Neuronal stem cell (in vitro differentiated cells): ENCODE measurements around the gene GABBR2.

Experiments
- DNase-seq: peaks from one replicate; pipeline ENCODE4 v3.0.0-alpha.2; 2013; ENCODE audit warnings: low spot score
- H2AFZ ChIP-seq: one replicate; pipeline ENCODE4 v1.6.1; 2013; ENCODE audit warnings: mild to moderate bottlenecking, low read length, inconsistent platforms
- H2AK5ac ChIP-seq: 2 replicates; pipeline ENCODE4 v1.6.1; 2013; ENCODE audit warnings: low read depth, mild to moderate bottlenecking, inconsistent platforms, low read length, moderate library complexity, mixed read lengths
- H2BK120ac ChIP-seq: 2 replicates; pipeline ENCODE4 v1.6.1; 2013; ENCODE audit warnings: low read depth, mild to moderate bottlenecking, inconsistent platforms, low read length, moderate library complexity, mixed read lengths
- H2BK12ac ChIP-seq: one replicate; pipeline ENCODE4 v1.6.1; 2013; ENCODE audit warnings: low read length, inconsistent platforms
- H2BK15ac ChIP-seq: 2 replicates; pipeline ENCODE4 v1.6.1; 2013; ENCODE audit warnings: mild to moderate bottlenecking, low read length, inconsistent platforms, mixed read lengths
- H2BK5ac ChIP-seq: one replicate; pipeline ENCODE4 v1.6.1; 2013; ENCODE audit warnings: inconsistent platforms, mild to moderate bottlenecking, low read length, moderate library complexity
- H3K14ac ChIP-seq: one replicate; pipeline ENCODE4 v1.6.1; 2013; ENCODE audit warnings: low read length, inconsistent platforms
- H3K18ac ChIP-seq: 2 replicates; pipeline ENCODE4 v1.6.1; 2013; ENCODE audit warnings: low read length, inconsistent platforms
- H3K23ac ChIP-seq: 2 replicates; pipeline ENCODE4 v1.6.1; 2013; ENCODE audit warnings: low read depth, mild to moderate bottlenecking, mixed read lengths, low read length, inconsistent platforms; ENCODE audit not compliant: poor library complexity
- H3K27ac ChIP-seq: replicated peaks from 3 replicates; pipeline ENCODE4 v1.5.1; 2013; ENCODE audit warnings: low read length, inconsistent platforms
- H3K27me3 ChIP-seq, 3 experiments: 2 replicates each; pipeline ENCODE4 v1.6.1; 2013; ENCODE audit warnings: low read length in 3 of 3, mild to moderate bottlenecking in 2 of 3, inconsistent platforms in 1 of 3, low read depth in 1 of 3, mixed read lengths in 1 of 3, moderate library complexity in 1 of 3; ENCODE audit not compliant: control insufficient read depth in 3 of 3, insufficient read depth in 3 of 3
- H3K36me3 ChIP-seq, 2 donors: replicated peaks in 1 of 2; 2 replicates each; pipeline ENCODE4 v1.6.1; 2013; ENCODE audit warnings: low read length in 2 of 2; ENCODE audit not compliant: control insufficient read depth in 2 of 2, insufficient read depth in 2 of 2
- H3K4ac ChIP-seq: 2 replicates; pipeline ENCODE4 v1.6.1; 2013; ENCODE audit warnings: inconsistent platforms, mild to moderate bottlenecking, low read length, moderate library complexity
- H3K4me1 ChIP-seq, 2 donors: 1 replicate in 1 of 2; 2 replicates in 1 of 2; pipeline ENCODE4 v1.6.1; 2013; ENCODE audit warnings: low read length in 2 of 2, low read depth in 1 of 2; ENCODE audit not compliant: control insufficient read depth in 2 of 2, insufficient read depth in 1 of 2
- H3K4me2 ChIP-seq: one replicate; pipeline ENCODE4 v1.6.1; 2013; ENCODE audit warnings: mild to moderate bottlenecking, low read length, inconsistent platforms; ENCODE audit not compliant: insufficient read depth, poor library complexity, severe bottlenecking
- H3K4me3 ChIP-seq, 2 donors: 2 replicates each; pipeline ENCODE4 v1.5.1; 2013; ENCODE audit warnings: low read length in 2 of 2, mild to moderate bottlenecking in 2 of 2, inconsistent platforms in 1 of 2, moderate library complexity in 1 of 2
- H3K79me1 ChIP-seq: one replicate; pipeline ENCODE4 v1.6.1; 2013; ENCODE audit warnings: low read depth, mild to moderate bottlenecking, inconsistent platforms, low read length, moderate library complexity
- H3K9ac ChIP-seq: one replicate; pipeline ENCODE4 v1.6.1; 2013; ENCODE audit warnings: mild to moderate bottlenecking, low read depth, low read length, inconsistent platforms; ENCODE audit not compliant: poor library complexity
- H3K9me3 ChIP-seq, 2 donors: replicated peaks in 1 of 2; 2 replicates each; pipeline versions ENCODE3 to v1.6.1; 2013; ENCODE audit warnings: low read length in 2 of 2, mild to moderate bottlenecking in 2 of 2, inconsistent platforms in 1 of 2, low read depth in 1 of 2, mixed read lengths in 1 of 2, moderate library complexity in 1 of 2; ENCODE audit not compliant: control insufficient read depth in 2 of 2, insufficient read depth in 1 of 2
- H4K8ac ChIP-seq: one replicate; pipeline ENCODE4 v1.6.1; 2013; ENCODE audit warnings: low read depth, mild to moderate bottlenecking, inconsistent platforms, low read length, moderate library complexity
- H4K91ac ChIP-seq: one replicate; pipeline ENCODE4 v1.6.1; 2013; ENCODE audit warnings: low read length, low read depth, mild to moderate bottlenecking, inconsistent platforms; ENCODE audit not compliant: poor library complexity
- WGBS, 2 donors: extraction: QIAGEN DNeasy Blood & Tissue Kit; methylation state at CpG; one replicate each; pipeline ENCODE4 v1.1.7; 2013; ENCODE audit warnings: missing lambda C conversion rate in 2 of 2, mixed read lengths in 1 of 2; ENCODE audit not compliant: insufficient read length in 2 of 2, insufficient replicate concordance in 1 of 2; ENCODE audit errors: extremely low coverage in 2 of 2; 5-methylcytosine and 5-hydroxymethylcytosine counted together

The GABBR2 gene

DNA sequence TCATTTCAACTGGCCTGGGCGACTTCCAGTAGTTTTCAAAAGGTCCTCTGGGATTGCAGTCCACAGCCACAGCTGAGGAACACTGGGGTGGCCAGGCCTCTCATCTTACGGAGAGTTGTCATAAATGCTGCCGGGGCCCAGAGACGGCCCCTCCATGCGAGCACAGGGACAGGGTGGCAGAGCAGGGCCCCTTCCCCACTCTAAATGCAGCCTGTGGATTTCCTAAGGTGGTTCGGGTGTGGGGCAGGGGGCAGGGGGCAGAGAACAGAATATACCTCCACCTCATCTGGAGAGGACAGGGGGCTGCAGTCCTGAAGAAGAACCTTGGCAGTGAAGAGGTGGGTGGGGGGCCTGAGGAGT lies 339.7 kb downstream of the GABBR2 start:
- no peak overlapping the region for H2AFZ ChIP-seq
- H4K91ac ChIP-seq: no peak overlapping the region
- H3K27me3 ChIP-seq: no peaks in the 10 kb centered on the region
- H3K14ac ChIP-seq: no peak overlapping the region
- H3K4me2 ChIP-seq: no peak overlapping the region
- no peak for DNase-seq
- no peak overlapping the region for H3K9ac ChIP-seq
- H3K9me3 ChIP-seq: peaks cover 4 to 10% of the 10 kb centered on the region in 2 donors
- no peak overlapping the region for H4K8ac ChIP-seq
- no peak overlapping the region for H2BK120ac ChIP-seq
- H2AK5ac ChIP-seq: peak overlapping the region; percentile 8
- no peak overlapping the region for H2BK15ac ChIP-seq
- no peak overlapping the region for H3K27ac ChIP-seq
- H3K4me3 ChIP-seq: no peak overlapping the region
- H3K36me3 ChIP-seq: no peaks in the 10 kb centered on the region
- no peaks in the 10 kb centered on the region for H3K4me1 ChIP-seq
- no peak overlapping the region for H3K18ac ChIP-seq
- WGBS, 2 donors: no CpG with 5 or more reads among the region's 6 CpGs
- no peaks in the 10 kb centered on the region for H3K79me1 ChIP-seq
- no peak overlapping the region for H2BK5ac ChIP-seq
- no peak overlapping the region for H2BK12ac ChIP-seq
- H3K23ac ChIP-seq: no peak overlapping the region
- no peak overlapping the region for H3K4ac ChIP-seq

DNA sequence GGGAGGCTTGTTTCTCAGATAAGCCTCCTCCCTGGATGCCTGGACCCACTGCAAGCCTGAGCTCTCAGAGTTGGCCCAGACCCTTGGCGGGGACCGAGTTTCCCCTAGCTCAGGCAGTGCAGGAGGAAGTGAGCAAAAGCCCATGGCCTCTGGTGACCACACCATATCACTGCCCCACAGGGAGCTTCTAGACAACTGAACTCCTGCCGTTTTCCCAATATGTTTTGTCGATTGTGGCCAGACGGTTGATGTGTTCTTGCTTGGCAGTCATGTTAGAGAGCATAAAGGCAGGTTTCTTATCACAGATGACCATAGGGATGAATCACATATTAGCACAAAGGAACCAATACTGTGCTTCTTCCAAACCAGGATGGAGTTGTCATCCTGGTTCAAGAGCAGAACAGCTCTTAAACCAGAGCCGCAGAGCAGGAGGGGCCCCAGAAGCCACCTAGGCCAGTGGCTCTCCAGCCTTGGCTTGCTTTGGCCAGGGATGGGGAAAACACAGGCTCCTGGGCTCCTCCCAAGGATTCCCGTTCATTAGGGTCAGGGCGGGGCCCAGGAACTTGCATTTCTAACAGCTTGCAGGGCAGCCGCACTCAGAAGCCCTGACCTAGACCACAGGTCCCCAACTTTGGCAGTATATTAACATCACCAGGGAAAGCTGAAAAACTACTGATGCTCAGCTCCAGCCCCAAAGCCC lies 340.2 kb downstream of the GABBR2 start:
- no peak overlapping the region for H2BK12ac ChIP-seq
- no peaks in the 10 kb centered on the region for H3K27me3 ChIP-seq
- H3K23ac ChIP-seq: no peak overlapping the region
- no peaks in the 10 kb centered on the region for H3K79me1 ChIP-seq
- no peak overlapping the region for H4K91ac ChIP-seq
- no peak overlapping the region for H3K4me2 ChIP-seq
- no peak overlapping the region for H2BK15ac ChIP-seq
- H3K18ac ChIP-seq: no peak overlapping the region
- no peak overlapping the region for H3K4ac ChIP-seq
- no peaks in the 10 kb centered on the region for H3K4me1 ChIP-seq
- no peak overlapping the region for H3K4me3 ChIP-seq
- H4K8ac ChIP-seq: no peak overlapping the region
- H3K9ac ChIP-seq: no peak overlapping the region
- DNase-seq: no peak
- WGBS, 2 donors: no CpG with 5 or more reads among the region's 9 CpGs
- H2BK120ac ChIP-seq: no peak overlapping the region
- H3K27ac ChIP-seq: no peak overlapping the region
- no peak overlapping the region for H2BK5ac ChIP-seq
- H2AFZ ChIP-seq: no peak overlapping the region
- H3K14ac ChIP-seq: no peak overlapping the region
- no peaks in the 10 kb centered on the region for H3K36me3 ChIP-seq
- peaks cover 4 to 10% of the 10 kb centered on the region in 2 donors for H3K9me3 ChIP-seq
- H2AK5ac ChIP-seq: no peak overlapping the region

DNA sequence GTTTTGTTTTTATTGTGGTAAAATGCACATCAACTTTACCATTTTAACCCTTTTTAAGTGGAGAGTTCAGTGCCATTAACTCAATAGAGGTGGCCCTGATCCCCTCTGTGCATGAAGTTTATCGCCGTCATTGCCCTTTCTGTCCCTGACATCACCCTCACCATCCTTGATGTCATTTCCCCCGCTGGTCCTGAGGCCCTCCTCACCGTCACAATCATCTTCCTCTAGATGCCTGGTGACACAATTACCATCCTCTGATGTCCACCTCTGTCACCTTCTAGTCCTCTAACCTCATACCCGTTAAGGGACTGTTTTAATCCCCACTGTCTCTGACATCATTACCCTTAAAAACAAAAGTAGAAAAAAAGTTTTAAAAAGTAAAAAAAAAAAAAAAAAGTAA lies 340.8 kb downstream of the GABBR2 start:
- WGBS, 2 donors: no CpG with 5 or more reads among the region's 5 CpGs
- no peaks in the 10 kb centered on the region for H3K79me1 ChIP-seq
- no peaks in the 10 kb centered on the region for H3K36me3 ChIP-seq
- H3K18ac ChIP-seq: no peak overlapping the region
- no peak overlapping the region for H3K4me3 ChIP-seq
- H4K8ac ChIP-seq: no peak overlapping the region
- DNase-seq: no peak
- H2BK120ac ChIP-seq: no peak overlapping the region
- H2AK5ac ChIP-seq: no peak overlapping the region
- peaks cover 4 to 10% of the 10 kb centered on the region in 2 donors for H3K9me3 ChIP-seq
- no peak overlapping the region for H3K4me2 ChIP-seq
- H3K27me3 ChIP-seq: peaks cover 0 to 2% (median 0%) of the 10 kb centered on the region in 3 experiments
- no peak overlapping the region for H2BK5ac ChIP-seq
- no peak overlapping the region for H3K9ac ChIP-seq
- no peak overlapping the region for H4K91ac ChIP-seq
- H2BK15ac ChIP-seq: no peak overlapping the region
- no peak overlapping the region for H2BK12ac ChIP-seq
- no peaks in the 10 kb centered on the region for H3K4me1 ChIP-seq
- no peak overlapping the region for H3K23ac ChIP-seq
- H3K27ac ChIP-seq: no peak overlapping the region
- H2AFZ ChIP-seq: no peak overlapping the region
- H3K4ac ChIP-seq: no peak overlapping the region
- no peak overlapping the region for H3K14ac ChIP-seq

DNA sequence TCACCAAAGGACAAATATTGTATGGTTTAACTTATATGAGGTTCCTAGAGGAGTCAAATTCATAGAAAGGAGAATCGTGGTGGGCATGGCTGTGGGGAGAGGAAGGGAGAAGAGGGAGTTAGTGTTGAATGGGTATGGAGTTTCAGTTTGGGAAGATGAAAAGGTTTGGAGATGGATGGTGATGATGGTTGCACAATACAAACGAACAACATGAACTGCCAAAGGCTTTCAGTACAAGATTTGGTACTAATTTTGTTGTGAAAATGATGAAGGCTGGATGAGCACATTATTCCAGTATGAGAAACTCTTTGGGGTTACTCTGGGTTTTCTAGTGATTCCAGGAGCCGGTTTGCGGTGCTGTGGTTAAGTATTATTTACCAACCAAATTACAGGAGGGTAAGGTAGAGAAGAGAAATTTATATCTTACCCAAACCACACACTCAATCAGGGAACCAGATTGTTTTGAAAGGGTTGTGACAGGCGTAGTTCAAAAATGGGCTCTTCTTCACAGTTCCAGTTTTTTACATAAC lies 341.3 kb downstream of the GABBR2 start:
- H4K91ac ChIP-seq: no peak overlapping the region
- no peak overlapping the region for H2BK12ac ChIP-seq
- no peak overlapping the region for H2BK120ac ChIP-seq
- H3K27me3 ChIP-seq: peaks cover 0 to 4% (median 0%) of the 10 kb centered on the region in 3 experiments
- no peak overlapping the region for H2BK15ac ChIP-seq
- H3K4me3 ChIP-seq: no peak overlapping the region
- DNase-seq: no peak
- no peak overlapping the region for H2AK5ac ChIP-seq
- peaks cover 4 to 10% of the 10 kb centered on the region in 2 donors for H3K9me3 ChIP-seq
- no peak overlapping the region for H3K27ac ChIP-seq
- H2BK5ac ChIP-seq: no peak overlapping the region
- no peak overlapping the region for H2AFZ ChIP-seq
- no peak overlapping the region for H3K4me2 ChIP-seq
- no peaks in the 10 kb centered on the region for H3K36me3 ChIP-seq
- no peak overlapping the region for H3K23ac ChIP-seq
- H3K79me1 ChIP-seq: no peaks in the 10 kb centered on the region
- H3K9ac ChIP-seq: no peak overlapping the region
- H3K4me1 ChIP-seq: no peaks in the 10 kb centered on the region
- no peak overlapping the region for H3K18ac ChIP-seq
- WGBS, 2 donors: 100% methylated on average over 1 of the region's 5 CpGs; no CpG with 5 or more reads in 1 of the 2 donors
- H3K14ac ChIP-seq: no peak overlapping the region
- H4K8ac ChIP-seq: no peak overlapping the region
- H3K4ac ChIP-seq: no peak overlapping the region
